Activated CD4-positive, alpha-beta T cell treated with anti-CD3 and anti-CD28 coated beads, Interleukin-10, Interleukin-2, amounts not matched to agents 100 ng/mL and 50 ng/mL, durations not matched to agents 16 hours and 8 hours (primary cell): Measurements from ENCODE around the gene TARDBP.
A peak's percentile ranks its signal among the peaks of the same experiment; 100 is the strongest.
"Not testable (repeated sequence)": the region's sequence is repeated elsewhere in the genome, so short reads cannot be mapped to it uniquely, and the experiment has no call there.

Source experiments
- DNase-seq: peaks from one replicate; pipeline ENCODE4 v3.0.0-alpha.2; 2020

The TARDBP gene

DNA sequence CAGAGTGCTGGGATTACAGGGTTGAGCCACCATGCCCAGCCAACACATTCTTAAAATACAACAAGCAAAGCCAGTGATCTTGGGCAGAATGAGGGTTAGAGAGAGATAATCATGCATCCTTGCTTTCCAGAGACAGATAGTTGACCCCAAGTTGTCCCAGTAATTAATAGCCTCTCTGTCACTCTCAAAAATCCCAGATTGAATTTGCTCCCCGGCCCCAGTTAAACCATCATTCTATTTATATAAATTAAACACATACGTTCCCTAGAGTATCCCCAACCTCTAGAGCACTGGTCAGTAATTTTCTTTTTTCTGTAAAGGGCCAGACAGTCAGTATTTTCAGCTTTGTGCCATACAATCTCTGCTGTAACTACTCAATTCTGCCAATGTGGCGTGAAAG is 16.4 kb upstream of the TARDBP start:
- no peak for DNase-seq

GRCh38 chr1:11000526-11000925 is 11.9 kb upstream of the TARDBP start:
- DNase-seq, result no peak

GRCh38 chr1:11013160-11013531 is 692 bp downstream of the TARDBP start:
- DNase-seq, result no peak

DNA sequence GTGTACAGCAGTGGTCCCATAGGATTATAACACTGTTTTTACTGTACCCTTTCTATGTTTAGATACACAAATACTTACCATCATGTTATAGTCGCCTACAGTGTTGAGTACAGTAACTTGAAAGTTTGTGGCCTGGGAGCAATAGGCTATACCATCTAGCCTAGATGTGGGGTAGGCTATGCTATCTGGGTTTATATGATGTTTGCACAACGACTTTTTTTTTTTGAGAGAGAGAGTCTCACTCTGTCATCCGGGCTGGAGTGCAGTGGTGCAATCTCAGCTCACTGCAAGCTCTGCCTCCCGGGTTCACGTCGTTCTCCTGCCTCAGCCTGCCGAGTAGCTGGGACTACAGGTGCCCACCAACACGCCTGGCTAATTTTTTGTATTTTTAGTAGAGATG is 6.9 kb downstream of the TARDBP start:
- DNase-seq, result not testable (repeated sequence)

DNA sequence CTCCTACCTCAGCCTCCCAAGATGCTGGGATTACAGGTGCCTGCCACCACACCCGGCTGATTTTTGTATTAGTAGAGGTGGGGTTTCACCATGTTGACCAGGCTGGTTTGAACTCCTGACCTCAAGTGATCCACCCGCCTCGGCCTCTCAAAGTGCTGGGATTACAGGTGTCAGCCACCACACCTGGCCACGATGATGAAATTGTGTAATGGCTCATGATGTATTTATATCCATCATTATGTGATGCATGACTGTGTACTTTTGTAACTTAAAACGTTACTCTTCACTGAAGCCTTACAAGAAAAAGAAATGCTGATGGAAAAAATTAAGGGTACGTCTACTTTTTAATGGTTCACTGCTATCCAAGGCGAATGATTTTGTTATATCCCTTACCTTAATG is 7.5 kb downstream of the TARDBP start:
- DNase-seq, result no peak

DNA sequence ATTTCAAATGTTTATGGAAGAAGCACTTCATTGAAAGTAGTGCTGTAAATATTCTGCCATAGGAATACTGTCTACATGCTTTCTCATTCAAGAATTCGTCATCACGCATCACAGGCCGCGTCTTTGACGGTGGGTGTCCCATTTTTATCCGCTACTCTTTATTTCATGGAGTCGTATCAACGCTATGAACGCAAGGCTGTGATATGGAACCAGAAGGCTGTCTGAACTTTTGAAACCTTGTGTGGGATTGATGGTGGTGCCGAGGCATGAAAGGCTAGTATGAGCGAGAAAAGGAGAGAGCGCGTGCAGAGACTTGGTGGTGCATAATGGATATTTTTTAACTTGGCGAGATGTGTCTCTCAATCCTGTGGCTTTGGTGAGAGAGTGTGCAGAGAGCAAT is 10.7 kb downstream of the TARDBP start:
- no peak for DNase-seq

DNA sequence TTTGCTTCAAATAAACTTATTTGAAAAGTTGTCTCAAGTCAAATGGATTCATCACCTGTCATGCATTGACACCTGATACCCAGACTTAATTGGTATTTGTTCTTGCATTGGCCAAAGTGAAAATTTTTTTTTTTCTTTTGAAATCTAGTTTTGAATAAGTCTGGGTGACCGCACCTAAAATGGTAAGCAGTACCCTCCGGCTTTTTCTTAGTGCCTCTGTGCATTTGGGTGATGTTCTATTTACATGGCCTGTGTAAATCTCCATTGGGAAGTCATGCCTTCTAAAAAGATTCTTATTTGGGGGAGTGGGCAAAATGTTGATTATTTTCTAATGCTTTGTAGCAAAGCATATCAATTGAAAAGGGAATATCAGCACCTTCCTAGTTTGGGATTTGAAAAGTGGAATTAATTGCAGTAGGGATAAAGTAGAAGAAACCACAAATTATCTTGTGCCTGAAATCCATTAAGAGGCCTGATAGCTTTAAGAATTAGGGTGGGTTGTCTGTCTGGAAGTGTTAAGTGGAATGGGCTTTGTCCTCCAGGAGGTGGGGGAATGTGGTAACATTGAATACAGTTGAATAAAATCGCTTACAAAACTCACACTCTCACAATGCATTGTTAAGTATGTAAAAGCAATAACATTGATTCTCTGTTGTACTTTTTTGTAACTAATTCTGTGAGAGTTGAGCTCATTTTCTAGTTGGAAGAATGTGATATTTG is 11.9 kb downstream of the TARDBP start:
- no peak for DNase-seq

DNA sequence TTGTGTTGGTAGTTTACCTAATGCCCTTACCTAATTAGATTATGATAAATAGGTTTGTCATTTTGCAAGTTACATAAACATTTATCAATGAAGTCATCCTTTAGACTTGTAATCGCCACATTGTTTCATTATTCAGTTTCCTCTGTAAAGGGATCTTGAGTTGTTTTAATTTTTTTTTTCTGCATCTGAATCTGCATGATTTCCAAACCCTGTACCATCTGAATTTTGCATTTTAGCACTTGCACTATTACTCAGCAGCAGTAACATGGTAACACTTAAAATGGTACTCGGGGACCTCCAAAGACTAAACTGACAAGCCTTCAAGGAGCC is 12.4 kb downstream of the TARDBP start:
- DNase-seq, result no peak

GRCh38 chr1:11025618-11026017 is 13.2 kb downstream of the TARDBP start:
- DNase-seq, result no peak

- no peak for DNase-seq
These were observed 13.6 kb downstream of the TARDBP start for GRCh38 chr1:11026052-11026451.

DNA sequence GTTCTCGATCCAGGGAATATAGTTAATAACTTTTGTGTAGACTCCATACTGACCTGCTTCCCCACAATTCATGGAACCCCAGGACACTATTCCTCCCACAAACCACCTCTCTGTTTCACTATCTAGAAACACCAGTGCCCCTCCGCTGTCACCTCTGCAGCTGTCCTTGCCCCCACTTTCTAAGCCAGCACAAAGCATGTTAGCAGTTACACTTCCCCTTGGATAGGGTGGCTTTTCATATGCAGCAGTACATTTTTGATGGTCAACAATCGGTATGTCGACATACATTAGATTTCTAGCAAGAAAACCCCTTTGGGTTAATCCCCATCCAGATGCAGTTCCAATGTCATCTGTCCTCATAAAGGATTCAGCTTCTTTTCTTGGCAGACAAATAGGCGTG is 14.4 kb downstream of the TARDBP start:
- no peak for DNase-seq

GRCh38 chr1:11027316-11027715 is 14.9 kb downstream of the TARDBP start:
- DNase-seq, result no peak

GRCh38 chr1:11028018-11028417 is 15.6 kb downstream of the TARDBP start:
- no peak for DNase-seq

- no peak for DNase-seq
These were observed 18.4 kb downstream of the TARDBP start for GRCh38 chr1:11030865-11031264.

GRCh38 chr1:11031624-11032262 is 19.3 kb downstream of the TARDBP start:
- no peak for DNase-seq

GRCh38 chr1:11037019-11037739 is 24.7 kb downstream of the TARDBP start:
- not testable (repeated sequence) for DNase-seq

DNA sequence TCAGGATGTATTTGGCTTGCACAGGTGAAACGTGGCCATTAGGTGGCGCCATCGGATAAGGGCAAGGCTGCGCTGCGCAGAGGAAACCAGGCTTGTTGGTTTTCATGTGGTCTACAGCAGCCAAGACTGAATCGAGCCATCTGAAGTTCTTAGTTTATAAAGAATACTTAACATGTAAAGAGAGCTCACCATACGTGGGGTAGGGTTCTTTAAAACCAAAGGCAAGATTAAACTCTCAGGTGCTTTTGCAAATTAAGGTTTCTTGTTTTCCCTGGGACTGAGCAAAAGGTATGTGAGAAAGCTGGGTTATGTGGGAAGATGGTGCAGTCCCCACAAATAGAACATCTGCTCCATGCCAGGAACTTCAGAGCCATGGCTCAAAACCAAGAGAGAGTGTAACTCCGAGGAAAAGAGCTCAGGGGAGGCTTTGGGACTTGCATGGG is 25.3 kb downstream of the TARDBP start:
- peak; percentile 90 for DNase-seq

DNA sequence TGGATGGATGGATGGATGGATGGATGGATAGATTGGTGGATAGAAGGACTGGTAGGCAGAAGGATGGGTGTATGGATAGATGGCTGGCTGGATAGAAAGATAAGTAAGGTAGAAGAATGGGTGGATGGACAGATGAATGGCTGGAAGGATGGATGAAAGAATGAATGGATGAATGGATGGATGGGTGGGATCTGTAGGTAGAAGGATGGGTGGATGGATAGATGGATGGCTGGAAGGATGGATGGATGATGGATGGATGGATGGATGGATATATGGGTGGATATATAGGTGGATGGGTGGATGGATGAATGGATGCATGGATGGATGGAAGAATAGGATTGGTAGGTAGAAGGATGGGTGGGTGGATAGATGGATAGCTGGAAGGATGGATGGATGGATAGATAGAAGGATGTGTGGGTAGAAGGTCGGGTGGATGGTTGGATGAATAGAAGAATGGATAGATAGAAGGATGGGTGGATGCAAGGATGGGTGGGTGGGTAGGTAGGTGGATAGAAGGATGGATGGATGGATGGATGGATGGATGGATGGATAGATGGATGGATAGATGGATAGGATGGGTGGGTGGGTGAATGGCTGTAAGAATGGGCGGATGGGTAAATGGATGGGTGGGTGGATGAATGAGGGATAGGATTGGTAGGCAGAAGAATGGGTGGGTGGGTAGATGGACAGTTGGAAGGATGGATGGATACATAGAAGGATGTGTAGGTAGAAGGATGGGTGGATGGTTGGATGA is 27.1 kb downstream of the TARDBP start:
- no peak for DNase-seq

- not testable (repeated sequence) for DNase-seq
These were observed 27.6 kb downstream of the TARDBP start for GRCh38 chr1:11040105-11040429.

DNA sequence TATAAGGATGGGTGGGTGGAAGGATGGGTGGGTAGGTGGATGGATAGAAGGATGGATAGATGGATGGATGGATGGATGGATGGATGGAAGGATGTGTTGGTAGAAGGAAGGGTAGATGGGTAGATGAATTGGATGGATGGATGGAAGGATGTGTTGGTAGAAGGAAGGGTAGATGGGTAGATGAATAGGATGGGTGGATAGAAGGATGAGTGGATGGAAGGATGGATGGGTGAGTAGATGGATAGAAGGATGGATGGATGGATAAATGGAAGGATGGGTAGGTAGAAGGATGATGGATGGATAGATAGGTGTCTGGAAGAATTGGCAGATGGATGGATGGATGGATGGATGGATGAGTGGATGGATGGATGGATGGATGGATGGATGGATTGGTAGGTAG is 28.6 kb downstream of the TARDBP start:
- DNase-seq, result no peak

DNA sequence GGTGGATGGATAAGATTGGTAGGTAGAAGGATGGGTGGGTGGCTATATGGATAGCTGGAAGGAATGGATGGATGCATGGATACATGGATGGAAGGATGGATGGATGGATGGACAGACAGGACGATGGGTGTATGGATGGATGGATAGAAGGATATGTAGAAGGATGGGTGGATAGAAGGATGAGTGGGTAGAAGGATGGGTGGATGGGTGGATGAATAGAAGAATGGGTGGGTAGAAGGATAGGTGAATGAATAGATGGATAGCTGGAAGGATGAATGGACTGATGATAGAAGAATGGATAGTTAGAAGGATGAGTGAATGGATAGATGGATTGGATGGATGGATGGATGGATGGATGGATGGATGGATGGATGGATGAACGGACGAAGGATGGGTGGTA is 29.6 kb downstream of the TARDBP start:
- DNase-seq, result no peak

GRCh38 chr1:11042995-11043874 is 30.8 kb downstream of the TARDBP start:
- DNase-seq, result no peak
